H9 (cell line): ENCODE results near the gene PLXNA2. TPM values are rescaled to one million over a fixed set of nuclear protein-coding genes. Genes with fewer than 3 reads are reported as not detected.

ENCODE experiments used
- DNase-seq: peaks from one replicate; pipeline ENCODE4 v3.0.0-alpha.2; 2017
- H2AFZ ChIP-seq: one replicate; pipeline ENCODE4 v1.6.1; 2013; ENCODE audit warnings: mild to moderate bottlenecking, low read length, control low read depth, moderate library complexity
- H2AK5ac ChIP-seq: 2 replicates; pipeline ENCODE4 v1.6.1; 2013; ENCODE audit warnings: low read length, control low read depth, mixed read lengths; ENCODE audit not compliant: insufficient read length
- H2BK120ac ChIP-seq: one replicate; pipeline ENCODE4 v1.6.1; 2013; ENCODE audit warnings: low read depth, mild to moderate bottlenecking, low read length, control low read depth, inconsistent platforms; ENCODE audit not compliant: poor library complexity, severe bottlenecking
- H2BK12ac ChIP-seq: 2 replicates; pipeline ENCODE4 v1.6.1; 2013; ENCODE audit warnings: low read length, control low read depth, mixed read lengths, low read depth; ENCODE audit not compliant: insufficient read length
- H2BK15ac ChIP-seq: 2 replicates; pipeline ENCODE4 v1.6.1; 2013; ENCODE audit warnings: low read depth, low read length, control low read depth
- H2BK20ac ChIP-seq: one replicate; pipeline ENCODE4 v1.6.1; 2013; ENCODE audit warnings: low read depth, mild to moderate bottlenecking, low read length, control low read depth, inconsistent platforms; ENCODE audit not compliant: poor library complexity, severe bottlenecking
- H2BK5ac ChIP-seq: 2 replicates; pipeline ENCODE4 v1.6.1; 2013; ENCODE audit warnings: low read length, control low read depth, mixed read lengths; ENCODE audit not compliant: insufficient read length
- H3K14ac ChIP-seq: 2 replicates; pipeline ENCODE4 v1.6.1; 2013; ENCODE audit warnings: low read length, control low read depth; ENCODE audit not compliant: insufficient read depth
- H3K18ac ChIP-seq: 2 replicates; pipeline ENCODE4 v1.6.1; 2013; ENCODE audit warnings: low read depth, mild to moderate bottlenecking, mixed read lengths, low read length, control low read depth; ENCODE audit not compliant: insufficient read length
- H3K23ac ChIP-seq: 2 replicates; pipeline ENCODE4 v1.6.1; 2013; ENCODE audit warnings: low read length, control low read depth, mixed read lengths, low read depth; ENCODE audit not compliant: insufficient read length
- H3K23me2 ChIP-seq: 2 replicates; pipeline ENCODE4 v1.6.1; 2013; ENCODE audit warnings: low read depth, mild to moderate bottlenecking, mixed read lengths, low read length, control low read depth; ENCODE audit not compliant: insufficient read length, poor library complexity, severe bottlenecking
- H3K27ac ChIP-seq: 2 replicates; pipeline ENCODE4 v1.5.1; 2013; ENCODE audit warnings: low read length, control low read depth, mixed read lengths, low read depth; ENCODE audit not compliant: insufficient read length
- H3K27me3 ChIP-seq: 2 replicates; pipeline ENCODE4 v1.6.1; 2013; ENCODE audit warnings: low read length, control low read depth, inconsistent platforms; ENCODE audit not compliant: insufficient read depth
- H3K4ac ChIP-seq: 2 replicates; pipeline ENCODE4 v1.6.1; 2013; ENCODE audit warnings: low read depth, mild to moderate bottlenecking, control low read depth, inconsistent platforms, low read length, moderate library complexity
- H3K4me1 ChIP-seq: 2 replicates; pipeline ENCODE4 v1.6.1; 2013; ENCODE audit warnings: low read length, control low read depth, inconsistent platforms; ENCODE audit not compliant: insufficient read depth
- H3K4me2 ChIP-seq: 2 replicates; pipeline ENCODE4 v1.6.1; 2013; ENCODE audit warnings: low read length, control low read depth, mixed read lengths; ENCODE audit not compliant: insufficient read length, insufficient read depth
- H3K56ac ChIP-seq: 2 replicates; pipeline ENCODE4 v1.6.1; 2013; ENCODE audit warnings: low read depth, mild to moderate bottlenecking, mixed read lengths, low read length, control low read depth; ENCODE audit not compliant: insufficient read length
- H3K79me1 ChIP-seq: 2 replicates; pipeline ENCODE4 v1.6.1; 2013; ENCODE audit warnings: low read depth, mild to moderate bottlenecking, moderate library complexity, low read length, control low read depth, inconsistent platforms; ENCODE audit not compliant: insufficient read depth, poor library complexity, severe bottlenecking
- H3K79me2 ChIP-seq: 2 replicates; pipeline ENCODE4 v1.6.1; 2013; ENCODE audit warnings: low read length, control low read depth, inconsistent platforms; ENCODE audit not compliant: insufficient read depth
- H3K9ac ChIP-seq: 2 replicates; pipeline ENCODE4 v1.6.1; 2013; ENCODE audit warnings: low read length, control low read depth, mixed read lengths; ENCODE audit not compliant: insufficient read length; ENCODE audit errors: extremely low read depth
- H3K9me3 ChIP-seq: one replicate; pipeline ENCODE4 v1.6.1; 2013; ENCODE audit warnings: low read depth, low read length, inconsistent platforms; ENCODE audit not compliant: control insufficient read depth
- H3T11ph ChIP-seq: one replicate; pipeline ENCODE4 v1.6.1; 2013; ENCODE audit warnings: mild to moderate bottlenecking, low read length, control low read depth, inconsistent platforms
- H4K20me1 ChIP-seq: one replicate; pipeline ENCODE4 v1.6.1; 2013; ENCODE audit not compliant: control insufficient read depth, insufficient read length, insufficient read depth
- H4K5ac ChIP-seq: 2 replicates; pipeline ENCODE4 v1.6.1; 2013; ENCODE audit warnings: low read depth, mild to moderate bottlenecking, mixed read lengths, low read length, control low read depth; ENCODE audit not compliant: insufficient read length
- H4K8ac ChIP-seq: replicated peaks from 2 replicates; pipeline ENCODE4 v1.6.1; 2013; ENCODE audit warnings: low read length, control low read depth, mixed read lengths, low read depth; ENCODE audit not compliant: insufficient read length
- H4K91ac ChIP-seq: 2 replicates; pipeline ENCODE4 v1.6.1; 2013; ENCODE audit warnings: low read depth, mild to moderate bottlenecking, moderate library complexity, mixed read lengths, low read length, control low read depth; ENCODE audit not compliant: insufficient read length
- H3K27ac Mint-ChIP-seq, 3 experiments: 2 replicates in 2 of 3; 3 replicates in 1 of 3; pipeline ENCODE4 v1.8.0; 2020 to 2021; ENCODE audit warnings: mixed read lengths in 3 of 3, mild to moderate bottlenecking in 1 of 3, moderate library complexity in 1 of 3
- H3K27me3 Mint-ChIP-seq: 2 replicates; pipeline ENCODE4 v1.8.0; 2021; ENCODE audit warnings: low read depth, mild to moderate bottlenecking, moderate library complexity, mixed read lengths
- H3K36me3 Mint-ChIP-seq, 3 experiments: 2 replicates in 2 of 3; 3 replicates in 1 of 3; pipeline ENCODE4 v1.8.0; 2020 to 2021; ENCODE audit warnings: low read depth in 3 of 3, mixed read lengths in 3 of 3; ENCODE audit not compliant: insufficient read depth in 1 of 3
- H3K4me1 Mint-ChIP-seq, 2 experiments: 2 replicates each; pipeline ENCODE4 v1.8.0; 2020; ENCODE audit warnings: mixed read lengths in 2 of 2
- H3K4me3 Mint-ChIP-seq, 2 experiments: 2 replicates in 1 of 2; 3 replicates in 1 of 2; pipeline ENCODE4 v1.8.0; 2020 to 2021; ENCODE audit warnings: mild to moderate bottlenecking in 2 of 2, mixed read lengths in 2 of 2, moderate library complexity in 1 of 2
- H3K9me3 Mint-ChIP-seq, 2 experiments: 2 replicates in 1 of 2; 3 replicates in 1 of 2; pipeline ENCODE4 v1.8.0; 2020; ENCODE audit warnings: mild to moderate bottlenecking in 2 of 2, mixed read lengths in 2 of 2, moderate library complexity in 1 of 2
- WGBS: extraction: QIAGEN DNeasy Blood & Tissue Kit; methylation state at CpG from one replicate; pipeline ENCODE4 v1.1.7; 2013; ENCODE audit warnings: missing lambda C conversion rate, low lambda C conversion rate, mixed read lengths; ENCODE audit not compliant: insufficient read length; ENCODE audit errors: extremely low coverage; 5-methylcytosine and 5-hydroxymethylcytosine counted together
- total RNA-seq: library from RNA; stranded (reverse); gene quantifications from 2 replicates; pipeline ENCODE4 v1.2.1, GENCODE V29; 2021
- TF ChIP-seq, protein P1 (sequence below): fragments of 200-600 bp; sonication (generic); conservative IDR thresholded peaks from 3 replicates; pipeline ENCODE4 v1.8.0; 2021; ENCODE audit warnings: antibody characterized with exemption, mild to moderate bottlenecking

Gene PLXNA2
- total RNA-seq, 1 experiment from 2014 or later: 0.57 TPM

DNA sequence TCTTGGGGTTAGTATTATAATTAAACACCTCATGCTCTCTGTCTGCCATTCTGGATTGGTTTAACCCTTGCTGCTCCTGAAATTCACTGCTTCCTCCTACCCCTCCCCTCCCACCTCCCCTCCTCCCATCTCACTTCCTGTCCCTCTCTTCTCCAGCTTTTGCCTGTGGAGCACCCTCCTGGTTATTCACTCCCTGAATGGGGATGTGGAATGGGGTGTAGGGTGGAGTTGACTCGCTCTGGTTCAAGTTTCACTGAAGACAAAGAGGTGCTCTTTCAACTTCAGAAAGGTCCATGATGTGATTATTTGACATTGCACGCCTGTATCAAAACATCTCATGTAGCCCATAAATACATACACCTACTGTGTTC lies 160.5 kb downstream of the PLXNA2 start:
- H2BK15ac ChIP-seq: no peak overlapping the region
- Mint-ChIP-seq H3K4me1 (peaks cover 22 to 28% of the 10 kb centered on the region in 2 experiments), H3K36me3 (no peaks in the 10 kb centered on the region; a peak in 1 of 7 replicates), H3K27me3 (peaks cover 36% of the 10 kb centered on the region), H3K9me3 (no peaks in the 10 kb centered on the region), H3K27ac (no peak overlapping the region), H3K4me3 (no peak overlapping the region; a peak in 1 of 5 replicates)
- H3K9ac ChIP-seq: no peak overlapping the region
- no peak for DNase-seq
- H2AFZ ChIP-seq: no peak overlapping the region
- H2BK12ac ChIP-seq: no peak overlapping the region
- H3K56ac ChIP-seq: no peak overlapping the region
- WGBS: no CpG with 5 or more reads among the region's 2 CpGs
- no peak overlapping the region for H3K18ac ChIP-seq
- no peak overlapping the region for H3K4me2 ChIP-seq
- no peak overlapping the region for H4K91ac ChIP-seq
- no peak overlapping the region for H2BK5ac ChIP-seq
- no peaks in the 10 kb centered on the region for H3K79me1 ChIP-seq
- no peak overlapping the region for H3T11ph ChIP-seq
- TF ChIP-seq, protein P1, sequence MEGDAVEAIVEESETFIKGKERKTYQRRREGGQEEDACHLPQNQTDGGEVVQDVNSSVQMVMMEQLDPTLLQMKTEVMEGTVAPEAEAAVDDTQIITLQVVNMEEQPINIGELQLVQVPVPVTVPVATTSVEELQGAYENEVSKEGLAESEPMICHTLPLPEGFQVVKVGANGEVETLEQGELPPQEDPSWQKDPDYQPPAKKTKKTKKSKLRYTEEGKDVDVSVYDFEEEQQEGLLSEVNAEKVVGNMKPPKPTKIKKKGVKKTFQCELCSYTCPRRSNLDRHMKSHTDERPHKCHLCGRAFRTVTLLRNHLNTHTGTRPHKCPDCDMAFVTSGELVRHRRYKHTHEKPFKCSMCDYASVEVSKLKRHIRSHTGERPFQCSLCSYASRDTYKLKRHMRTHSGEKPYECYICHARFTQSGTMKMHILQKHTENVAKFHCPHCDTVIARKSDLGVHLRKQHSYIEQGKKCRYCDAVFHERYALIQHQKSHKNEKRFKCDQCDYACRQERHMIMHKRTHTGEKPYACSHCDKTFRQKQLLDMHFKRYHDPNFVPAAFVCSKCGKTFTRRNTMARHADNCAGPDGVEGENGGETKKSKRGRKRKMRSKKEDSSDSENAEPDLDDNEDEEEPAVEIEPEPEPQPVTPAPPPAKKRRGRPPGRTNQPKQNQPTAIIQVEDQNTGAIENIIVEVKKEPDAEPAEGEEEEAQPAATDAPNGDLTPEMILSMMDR: no peak
- H3K23me2 ChIP-seq: no peaks in the 10 kb centered on the region
- no peak overlapping the region for H4K8ac ChIP-seq
- H3K4ac ChIP-seq: no peak overlapping the region
- no peak overlapping the region for H4K5ac ChIP-seq
- H4K20me1 ChIP-seq: no peaks in the 10 kb centered on the region
- no peak overlapping the region for H3K23ac ChIP-seq
- no peak overlapping the region for H2BK20ac ChIP-seq
- no peak overlapping the region for H2AK5ac ChIP-seq
- no peak overlapping the region for H3K27ac ChIP-seq
- no peaks in the 10 kb centered on the region for H3K9me3 ChIP-seq
- H3K27me3 ChIP-seq: no peaks in the 10 kb centered on the region; the same call in 1 of the 2 replicates
- no peaks in the 10 kb centered on the region for H3K79me2 ChIP-seq
- no peaks in the 10 kb centered on the region for H3K4me1 ChIP-seq
- no peak overlapping the region for H2BK120ac ChIP-seq
- no peak overlapping the region for H3K14ac ChIP-seq
